H1 (cell line): Measurements from ENCODE around the gene ARHGEF4. TPM values are rescaled to one million over a fixed set of nuclear protein-coding genes. Genes with fewer than 3 reads are reported as not detected.

Experiments used
- JUND ChIP-seq: IDR thresholded peaks from 2 replicates; pipeline ENCODE4 v1.6.1; 2011; ENCODE audit warnings: mild to moderate bottlenecking, improper control_type of control experiment, low read length
- polyA plus RNA-seq, 7 experiments: library from polyadenylated mRNA; depleted of rRNA in 3 of 7; stranded (reverse) in 5 of 7; unstranded in 2 of 7; fragments of >200 nt in 5 of 7; fragments of 200-250 nt in 2 of 7; gene quantifications; 1 replicate in 5 of 7; 2 replicates in 1 of 7; 4 replicates in 1 of 7; pipeline versions ENCODE4 v1.2.1 to v1.2.3, GENCODE V29; 2011 to 2013; ENCODE audit warnings: missing spikeins in 2 of 7, mixed read lengths in 2 of 7
- total RNA-seq: library from RNA; stranded (reverse); fragmentation: NEBNext Ultra II Directional; extraction: Animal tissue kit (Norgen Biotek cat#: 25700); gene quantifications from 2 replicates; pipeline ENCODE4 v1.2.1, GENCODE V29; 2021

Gene ARHGEF4
- total and polyA plus RNA-seq, 2 of the 8 experiments (the other 6 are each of a cell fraction or from before 2014, with no cell fraction given), result 10.6 to 14.6 TPM

- no peak for TF ChIP-seq JUND
Observed at GRCh38 chr2:131058214-131058843, 221.6 kb downstream of the ARHGEF4 start (continued).
